K562 (cell line): ENCODE results near the gene TIMP4. TPM values are rescaled to one million over a fixed set of nuclear protein-coding genes. Genes with fewer than 3 reads are reported as not detected.
A peak's percentile ranks its signal among the peaks of the same experiment; 100 is the strongest.

Experiments used
- CUX1 ChIP-seq: fragments of 200-800 bp; sonication (Bioruptor generic); IDR thresholded peaks from 2 replicates; pipeline ENCODE4 v1.6.1; 2016; ENCODE audit warnings: missing genetic modification characterization, missing compliant biosample characterization
- DNMT1 ChIP-seq: fragments of 450-650 bp; IDR thresholded peaks from 2 replicates; pipeline ENCODE4 v1.6.1; 2016; ENCODE audit warnings: antibody characterized with exemption, mild to moderate bottlenecking
- ESRRB ChIP-seq: fragments of 250-450 bp; sonication (Bioruptor Pico); IDR thresholded peaks from 2 replicates; pipeline ENCODE4 v1.5.0; 2020; ENCODE audit warnings: mild to moderate bottlenecking, moderate library complexity, borderline replicate concordance
- FOXK2 ChIP-seq, 2 experiments: fragments of 450-650 bp; IDR thresholded peaks in 1 of 2; conservative IDR thresholded peaks in 1 of 2; 2 replicates each; pipeline ENCODE4 v1.6.1; 2016; ENCODE audit warnings: low read depth in 2 of 2, mild to moderate bottlenecking in 1 of 2
- GTF2E2 ChIP-seq: fragments of 200-800 bp; sonication (Bioruptor generic); IDR thresholded peaks from 2 replicates; pipeline ENCODE4 v1.6.1; 2016; ENCODE audit warnings: missing genetic modification characterization, missing compliant biosample characterization
- KAT2B ChIP-seq: IDR thresholded peaks from one replicate; pipeline ENCODE4 v1.6.1; 2012; ENCODE audit warnings: low read depth, mild to moderate bottlenecking, control low read depth, inconsistent platforms, low read length, moderate library complexity
- NR4A1 ChIP-seq, 2 experiments: fragments of 250-450 bp in 1 of 2; fragments of 450-650 bp in 1 of 2; sonication (Bioruptor Pico) in 1 of 2; IDR thresholded peaks; 2 replicates each; pipeline versions ENCODE4 v1.4.0 to v1.6.1; 2016 to 2020; ENCODE audit warnings: mild to moderate bottlenecking in 2 of 2, missing compliant biosample characterization in 1 of 2, missing genetic modification characterization in 1 of 2, moderate library complexity in 1 of 2
- POLR3A ChIP-seq: IDR thresholded peaks from 2 replicates; pipeline ENCODE4 v1.6.1; 2011; ENCODE audit warnings: borderline replicate concordance, mild to moderate bottlenecking, moderate library complexity; ENCODE audit not compliant: insufficient read length, insufficient read depth; ENCODE audit errors: extremely low read depth
- POU5F1 ChIP-seq: fragments of 150-350 bp; IDR thresholded peaks from 2 replicates; pipeline ENCODE4 v1.6.1; 2014; ENCODE audit warnings: borderline replicate concordance, low read length, low read depth, mild to moderate bottlenecking; ENCODE audit not compliant: partially characterized antibody
- RAD51 ChIP-seq: fragments of 450-650 bp; IDR thresholded peaks from 2 replicates; pipeline ENCODE4 v1.7.1; 2016; ENCODE audit warnings: low read depth, mild to moderate bottlenecking, borderline replicate concordance
- SPI1 ChIP-seq: IDR thresholded peaks from 2 replicates; pipeline ENCODE4 v1.6.1; 2011; ENCODE audit warnings: low read depth, low read length, control low read depth, borderline replicate concordance
- XRCC4 ChIP-seq: IDR thresholded peaks from one replicate; pipeline ENCODE4 v1.6.1; 2011; ENCODE audit not compliant: insufficient read depth, insufficient read length; ENCODE audit errors: extremely low read depth
- ZBTB17 ChIP-seq: fragments of 450-650 bp; formaldehyde crosslinking; IDR thresholded peaks from 2 replicates; pipeline ENCODE4 v1.4.0; 2020; ENCODE audit warnings: mild to moderate bottlenecking
- ZNF395 ChIP-seq: fragments of 200-800 bp; sonication (Bioruptor generic); IDR thresholded peaks from 2 replicates; pipeline ENCODE4 v1.6.1; 2017; ENCODE audit warnings: missing genetic modification characterization, missing compliant biosample characterization
- ZNF512 ChIP-seq: IDR thresholded peaks from 2 replicates; pipeline ENCODE4 v1.6.1; 2016; ENCODE audit warnings: missing genetic modification characterization, missing compliant biosample characterization
- ZNF561 ChIP-seq: fragments of 450-650 bp; formaldehyde crosslinking; conservative IDR thresholded peaks from 2 replicates; pipeline ENCODE4 v1.4.0; 2020; ENCODE audit warnings: mild to moderate bottlenecking, moderate library complexity
- ZNF76 ChIP-seq: fragments of 250-450 bp; sonication (Bioruptor Pico); IDR thresholded peaks from 2 replicates; pipeline ENCODE4 v1.4.0; 2020; ENCODE audit warnings: mild to moderate bottlenecking, moderate library complexity, borderline replicate concordance
- polyA plus RNA-seq, 8 experiments: library from polyadenylated mRNA; depleted of rRNA in 4 of 8; stranded (reverse) in 5 of 8; unstranded in 3 of 8; fragments of >200 nt; fragmentation: Nextera tagmentation in 2 of 8; fragmentation: Illumina TruSeq in 1 of 8; extraction: Ambion mirVana in 2 of 8; extraction: Trizol in 1 of 8; gene quantifications; 2 replicates each; pipeline versions ENCODE4 v1.2.1 to v1.2.3, GENCODE V29; 2011 to 2014; ENCODE audit warnings: inconsistent platforms in 1 of 8, missing spikeins in 1 of 8
- total RNA-seq, 7 experiments: library from RNA; depleted of rRNA in 6 of 7; stranded (reverse); fragments of >200 nt in 6 of 7; fragmentation: Illumina TruSeq in 2 of 7; extraction: Trizol in 2 of 7; gene quantifications; 2 replicates each; pipeline versions ENCODE4 v1.2.1 to v1.2.3, GENCODE V29; 2011 to 2021; ENCODE audit warnings: low replicate concordance in 1 of 7

Gene TIMP4
- total and polyA plus RNA-seq, 9 of the 15 experiments (the other 6 are each of a cell fraction or from before 2014, with no cell fraction given) = 0.03 to 0.07 TPM; not detected in 7

DNA sequence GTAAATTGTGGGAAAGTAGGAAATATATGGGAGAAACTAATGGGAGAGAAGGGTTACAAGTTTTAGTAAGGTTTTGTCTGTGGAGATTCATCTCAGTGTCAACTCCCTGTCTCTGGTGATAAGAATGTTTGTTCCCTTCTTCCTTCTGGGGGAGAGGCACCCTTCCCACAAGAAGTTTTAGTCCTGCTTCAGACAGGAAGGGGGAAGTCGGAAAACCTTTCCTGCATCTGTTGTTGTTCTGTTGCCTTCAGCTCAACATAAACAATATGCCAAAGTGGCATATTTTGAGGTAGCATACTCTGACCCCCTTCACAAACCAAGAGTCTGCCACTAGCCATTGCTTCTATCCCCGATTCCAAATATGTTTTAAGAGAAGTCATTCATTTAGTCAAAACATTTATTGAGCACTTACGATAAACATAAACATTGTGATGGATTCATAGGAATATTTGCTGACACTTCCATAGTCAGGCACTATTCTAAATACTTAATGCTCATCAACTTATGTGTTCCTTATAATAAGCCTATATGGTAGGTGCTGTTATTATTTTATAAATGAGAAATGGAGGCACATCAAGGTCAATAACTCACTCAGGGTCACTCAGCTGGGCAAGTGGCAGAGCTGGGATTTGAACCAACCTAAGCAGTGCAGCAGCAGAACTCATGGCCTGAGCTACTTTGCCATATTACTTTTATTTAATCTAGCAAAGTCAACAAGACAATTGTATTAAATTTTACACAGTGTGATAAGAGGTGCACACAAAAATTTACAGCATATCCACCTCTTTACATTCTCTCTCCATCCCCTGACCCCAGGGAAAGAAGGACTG lies 34.2 kb upstream of the TIMP4 start (continued):
- TF ChIP-seq NR4A1 (CRISPR knock-in tag; IDR thresholded peaks at IDR 0.05) (no peak), NR4A1 (tag; IDR thresholded peaks at IDR 0.05) (peak; percentile 49; the same call in 1 of the 2 replicates), ZNF76 (no peak), ZBTB17 (CRISPR knock-in tag) (no peak), POLR3A (no peak), KAT2B (no peak), ESRRB (CRISPR knock-in tag) (no peak), FOXK2 (conservative IDR thresholded peaks at IDR 0.05 in 1 of 2, IDR thresholded peaks at IDR 0.05 in 1 of 2; ENCODE audit: low read depth in 2 of 2) (no peak), ZNF561 (CRISPR knock-in tag) (no peak), DNMT1 (no peak), RAD51 (no peak), SPI1 (peak; percentile 57; the same call in 1 of the 2 replicates), GTF2E2 (tag) (peak; percentile 89), XRCC4 (no peak), POU5F1 (no peak), ZNF512 (no peak), CUX1 (CRISPR knock-in tag) (no peak), ZNF395 (CRISPR knock-in tag) (peak; percentile 63; the same call in 1 of the 2 replicates)
